K562 (cell line): ENCODE measurements around the gene ABCA7. TPM values are rescaled to one million over a fixed set of nuclear protein-coding genes. Genes with fewer than 3 reads are reported as not detected.

Experiments
- ATF1 ChIP-seq, 2 experiments: fragments of 450-650 bp in 1 of 2; IDR thresholded peaks; 2 replicates each; pipeline ENCODE4 v1.6.1; 2016; ENCODE audit warnings: missing compliant biosample characterization in 1 of 2, missing genetic modification characterization in 1 of 2
- BRD9 ChIP-seq: fragments of 450-650 bp; IDR thresholded peaks from 2 replicates; pipeline ENCODE4 v1.6.1; 2018; ENCODE audit warnings: low read depth; ENCODE audit not compliant: partially characterized antibody
- DNMT1 ChIP-seq: fragments of 450-650 bp; IDR thresholded peaks from 2 replicates; pipeline ENCODE4 v1.6.1; 2016; ENCODE audit warnings: antibody characterized with exemption, mild to moderate bottlenecking
- GATAD2A ChIP-seq: fragments of 450-650 bp; IDR thresholded peaks from 2 replicates; pipeline ENCODE4 v1.6.1; 2017
- MAX ChIP-seq: sonication (generic); formaldehyde crosslinking; IDR thresholded peaks from 2 replicates; pipeline ENCODE4 v1.9.0; 2022; ENCODE audit warnings: mild to moderate bottlenecking, missing genetic modification reagents
- NFIC ChIP-seq: fragments of 450-650 bp; IDR thresholded peaks from 2 replicates; pipeline ENCODE4 v1.6.1; 2017; ENCODE audit warnings: mild to moderate bottlenecking, inconsistent platforms
- NFYB ChIP-seq: IDR thresholded peaks from 2 replicates; pipeline ENCODE4 v1.6.1; 2011; ENCODE audit warnings: mild to moderate bottlenecking, moderate library complexity; ENCODE audit not compliant: insufficient read length; ENCODE audit errors: extremely low read depth
- RAD21 ChIP-seq, 2 experiments: fragments of 250-450 bp in 1 of 2; fragments of 450-650 bp in 1 of 2; sonication (Bioruptor Pico) in 1 of 2; formaldehyde crosslinking in 1 of 2; IDR thresholded peaks in 1 of 2; conservative IDR thresholded peaks in 1 of 2; 2 replicates each; pipeline versions ENCODE4 v1.4.0 to v1.8.0; 2020 to 2022; ENCODE audit warnings: mild to moderate bottlenecking in 2 of 2, moderate library complexity in 1 of 2
- SAFB ChIP-seq: fragments of 200-400 bp; formaldehyde crosslinking; IDR thresholded peaks from 2 replicates; pipeline ENCODE4 v1.6.1; 2017; ENCODE audit warnings: low read depth, low read length, borderline replicate concordance
- TAF7 ChIP-seq: fragments of 450-650 bp; IDR thresholded peaks from 2 replicates; pipeline ENCODE4 v1.6.1; 2016; ENCODE audit warnings: missing genetic modification characterization, missing compliant biosample characterization
- XRCC3 ChIP-seq: fragments of 450-650 bp; IDR thresholded peaks from 2 replicates; pipeline ENCODE4 v1.6.1; 2017; ENCODE audit warnings: mild to moderate bottlenecking, moderate library complexity
- polyA plus RNA-seq, 8 experiments: library from polyadenylated mRNA; depleted of rRNA in 4 of 8; stranded (reverse) in 5 of 8; unstranded in 3 of 8; fragments of >200 nt; fragmentation: Nextera tagmentation in 2 of 8; fragmentation: Illumina TruSeq in 1 of 8; extraction: Ambion mirVana in 2 of 8; extraction: Trizol in 1 of 8; gene quantifications; 2 replicates each; pipeline versions ENCODE4 v1.2.1 to v1.2.3, GENCODE V29; 2011 to 2014; ENCODE audit warnings: inconsistent platforms in 1 of 8, missing spikeins in 1 of 8
- total RNA-seq, 7 experiments: library from RNA; depleted of rRNA in 6 of 7; stranded (reverse); fragments of >200 nt in 6 of 7; fragmentation: Illumina TruSeq in 2 of 7; extraction: Trizol in 2 of 7; gene quantifications; 2 replicates each; pipeline versions ENCODE4 v1.2.1 to v1.2.3, GENCODE V29; 2011 to 2021; ENCODE audit warnings: low replicate concordance in 1 of 7
- TF ChIP-seq, protein P1 (sequence below): fragments of 200-400 bp; formaldehyde crosslinking; IDR thresholded peaks from 2 replicates; pipeline ENCODE4 v1.6.1; 2017; ENCODE audit warnings: mild to moderate bottlenecking, low read depth, low read length, moderate library complexity
- TF ChIP-seq, protein P2 (sequence below): fragments of 450-650 bp; IDR thresholded peaks from 2 replicates; pipeline ENCODE4 v1.6.1; 2018; ENCODE audit warnings: mild to moderate bottlenecking, low read depth; ENCODE audit not compliant: partially characterized antibody
- TF ChIP-seq, protein P3 (sequence below): fragments of 250-450 bp; sonication (Bioruptor Pico); IDR thresholded peaks from 2 replicates; pipeline ENCODE4 v1.8.0; 2022; ENCODE audit warnings: inconsistent platforms
- TF ChIP-seq, protein P4 (sequence below): fragments of 250-450 bp; sonication (Bioruptor Pico); IDR thresholded peaks from 2 replicates; pipeline ENCODE4 v1.8.0; 2021; ENCODE audit warnings: borderline replicate concordance, mild to moderate bottlenecking, moderate library complexity; ENCODE audit not compliant: poor library complexity, severe bottlenecking
- TF ChIP-seq, protein P5 (sequence below): fragments of 450-650 bp; IDR thresholded peaks from 2 replicates; pipeline ENCODE4 v1.6.1; 2018; ENCODE audit not compliant: partially characterized antibody

ABCA7 gene
- total and polyA plus RNA-seq, 9 of the 15 experiments (the other 6 are each of a cell fraction or from before 2014, with no cell fraction given), result 2.3 to 96.1 (median 31.2) TPM

GRCh38 chr19:1039646-1040475 lies at the start of gene ABCA7 (continued):
- TF ChIP-seq, protein P1, sequence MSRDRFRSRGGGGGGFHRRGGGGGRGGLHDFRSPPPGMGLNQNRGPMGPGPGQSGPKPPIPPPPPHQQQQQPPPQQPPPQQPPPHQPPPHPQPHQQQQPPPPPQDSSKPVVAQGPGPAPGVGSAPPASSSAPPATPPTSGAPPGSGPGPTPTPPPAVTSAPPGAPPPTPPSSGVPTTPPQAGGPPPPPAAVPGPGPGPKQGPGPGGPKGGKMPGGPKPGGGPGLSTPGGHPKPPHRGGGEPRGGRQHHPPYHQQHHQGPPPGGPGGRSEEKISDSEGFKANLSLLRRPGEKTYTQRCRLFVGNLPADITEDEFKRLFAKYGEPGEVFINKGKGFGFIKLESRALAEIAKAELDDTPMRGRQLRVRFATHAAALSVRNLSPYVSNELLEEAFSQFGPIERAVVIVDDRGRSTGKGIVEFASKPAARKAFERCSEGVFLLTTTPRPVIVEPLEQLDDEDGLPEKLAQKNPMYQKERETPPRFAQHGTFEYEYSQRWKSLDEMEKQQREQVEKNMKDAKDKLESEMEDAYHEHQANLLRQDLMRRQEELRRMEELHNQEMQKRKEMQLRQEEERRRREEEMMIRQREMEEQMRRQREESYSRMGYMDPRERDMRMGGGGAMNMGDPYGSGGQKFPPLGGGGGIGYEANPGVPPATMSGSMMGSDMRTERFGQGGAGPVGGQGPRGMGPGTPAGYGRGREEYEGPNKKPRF, result no peak
- TF ChIP-seq GATAD2A (no peak), RAD21 (CRISPR knock-in tag; conservative IDR thresholded peaks at IDR 0.05 in 1 of 2, IDR thresholded peaks at IDR 0.05 in 1 of 2) (no peak; a peak in 1 of 4 replicates), NFIC (peak; percentile 34), NFYB (peak; percentile 90), ATF1 (CRISPR knock-in tag; IDR thresholded peaks at IDR 0.05) (peak; percentile 40), ATF1 (tag; IDR thresholded peaks at IDR 0.05) (peak; percentile 69), SAFB (no peak), XRCC3 (no peak), MAX (CRISPR knock-in tag) (peak; percentile 74), DNMT1 (no peak), BRD9 (no peak), TAF7 (tag) (no peak)
- TF ChIP-seq, protein P2, sequence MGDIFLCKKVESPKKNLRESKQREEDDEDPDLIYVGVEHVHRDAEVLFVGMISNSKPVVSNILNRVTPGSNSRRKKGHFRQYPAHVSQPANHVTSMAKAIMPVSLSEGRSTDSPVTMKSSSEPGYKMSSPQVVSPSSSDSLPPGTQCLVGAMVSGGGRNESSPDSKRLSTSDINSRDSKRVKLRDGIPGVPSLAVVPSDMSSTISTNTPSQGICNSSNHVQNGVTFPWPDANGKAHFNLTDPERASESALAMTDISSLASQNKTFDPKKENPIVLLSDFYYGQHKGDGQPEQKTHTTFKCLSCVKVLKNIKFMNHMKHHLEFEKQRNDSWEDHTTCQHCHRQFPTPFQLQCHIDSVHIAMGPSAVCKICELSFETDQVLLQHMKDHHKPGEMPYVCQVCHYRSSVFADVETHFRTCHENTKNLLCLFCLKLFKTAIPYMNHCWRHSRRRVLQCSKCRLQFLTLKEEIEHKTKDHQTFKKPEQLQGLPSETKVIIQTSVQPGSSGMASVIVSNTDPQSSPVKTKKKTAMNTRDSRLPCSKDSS, result no peak
- TF ChIP-seq, protein P3, sequence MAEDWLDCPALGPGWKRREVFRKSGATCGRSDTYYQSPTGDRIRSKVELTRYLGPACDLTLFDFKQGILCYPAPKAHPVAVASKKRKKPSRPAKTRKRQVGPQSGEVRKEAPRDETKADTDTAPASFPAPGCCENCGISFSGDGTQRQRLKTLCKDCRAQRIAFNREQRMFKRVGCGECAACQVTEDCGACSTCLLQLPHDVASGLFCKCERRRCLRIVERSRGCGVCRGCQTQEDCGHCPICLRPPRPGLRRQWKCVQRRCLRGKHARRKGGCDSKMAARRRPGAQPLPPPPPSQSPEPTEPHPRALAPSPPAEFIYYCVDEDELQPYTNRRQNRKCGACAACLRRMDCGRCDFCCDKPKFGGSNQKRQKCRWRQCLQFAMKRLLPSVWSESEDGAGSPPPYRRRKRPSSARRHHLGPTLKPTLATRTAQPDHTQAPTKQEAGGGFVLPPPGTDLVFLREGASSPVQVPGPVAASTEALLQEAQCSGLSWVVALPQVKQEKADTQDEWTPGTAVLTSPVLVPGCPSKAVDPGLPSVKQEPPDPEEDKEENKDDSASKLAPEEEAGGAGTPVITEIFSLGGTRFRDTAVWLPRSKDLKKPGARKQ (CRISPR knock-in tag), result no peak
- TF ChIP-seq, protein P4, sequence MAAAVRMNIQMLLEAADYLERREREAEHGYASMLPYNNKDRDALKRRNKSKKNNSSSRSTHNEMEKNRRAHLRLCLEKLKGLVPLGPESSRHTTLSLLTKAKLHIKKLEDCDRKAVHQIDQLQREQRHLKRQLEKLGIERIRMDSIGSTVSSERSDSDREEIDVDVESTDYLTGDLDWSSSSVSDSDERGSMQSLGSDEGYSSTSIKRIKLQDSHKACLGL, result no peak
- TF ChIP-seq, protein P5, sequence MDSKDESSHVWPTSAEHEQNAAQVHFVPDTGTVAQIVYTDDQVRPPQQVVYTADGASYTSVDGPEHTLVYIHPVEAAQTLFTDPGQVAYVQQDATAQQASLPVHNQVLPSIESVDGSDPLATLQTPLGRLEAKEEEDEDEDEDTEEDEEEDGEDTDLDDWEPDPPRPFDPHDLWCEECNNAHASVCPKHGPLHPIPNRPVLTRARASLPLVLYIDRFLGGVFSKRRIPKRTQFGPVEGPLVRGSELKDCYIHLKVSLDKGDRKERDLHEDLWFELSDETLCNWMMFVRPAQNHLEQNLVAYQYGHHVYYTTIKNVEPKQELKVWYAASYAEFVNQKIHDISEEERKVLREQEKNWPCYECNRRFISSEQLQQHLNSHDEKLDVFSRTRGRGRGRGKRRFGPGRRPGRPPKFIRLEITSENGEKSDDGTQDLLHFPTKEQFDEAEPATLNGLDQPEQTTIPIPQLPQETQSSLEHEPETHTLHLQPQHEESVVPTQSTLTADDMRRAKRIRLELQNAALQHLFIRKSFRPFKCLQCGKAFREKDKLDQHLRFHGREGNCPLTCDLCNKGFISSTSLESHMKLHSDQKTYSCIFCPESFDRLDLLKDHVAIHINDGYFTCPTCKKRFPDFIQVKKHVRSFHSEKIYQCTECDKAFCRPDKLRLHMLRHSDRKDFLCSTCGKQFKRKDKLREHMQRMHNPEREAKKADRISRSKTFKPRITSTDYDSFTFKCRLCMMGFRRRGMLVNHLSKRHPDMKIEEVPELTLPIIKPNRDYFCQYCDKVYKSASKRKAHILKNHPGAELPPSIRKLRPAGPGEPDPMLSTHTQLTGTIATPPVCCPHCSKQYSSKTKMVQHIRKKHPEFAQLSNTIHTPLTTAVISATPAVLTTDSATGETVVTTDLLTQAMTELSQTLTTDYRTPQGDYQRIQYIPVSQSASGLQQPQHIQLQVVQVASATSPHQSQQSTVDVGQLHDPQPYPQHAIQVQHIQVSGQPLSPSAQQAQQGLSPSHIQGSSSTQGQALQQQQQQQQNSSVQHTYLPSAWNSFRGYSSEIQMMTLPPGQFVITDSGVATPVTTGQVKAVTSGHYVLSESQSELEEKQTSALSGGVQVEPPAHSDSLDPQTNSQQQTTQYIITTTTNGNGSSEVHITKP, result peak; percentile 95
